ENCODE measurements around the gene ZSCAN22.

The ZSCAN22 gene

GRCh38 chr19:58352760-58353671 is 26.2 kb downstream of the ZSCAN22 start, which contains the start of gene A1BG:
Gene A1BG (minus strand): TSS chr19:58353492. CDS start chr19:58353437, 55 bp downstream.
- no peak within 1 kb of the TSS for H3K27ac ChIP-seq (ENCODE audit: poor library complexity, severe bottlenecking)
- no peak for TF ChIP-seq CTCF (IDR thresholded peaks at IDR 0.05; ENCODE audit: poor library complexity, severe bottlenecking)
- no peak for ATAC-seq (ENCODE audit: low read depth)
- no peaks in the 10 kb centered on the region for H3K9me3 ChIP-seq (ENCODE audit: severe bottlenecking)
- H3K4me1 ChIP-seq (ENCODE audit: insufficient read depth, poor library complexity, severe bottlenecking): peaks cover 5% of the 10 kb centered on the region
- H3K4me3 ChIP-seq (ENCODE audit: severe bottlenecking): no peak within 1 kb of the TSS
- no peak for DNase-seq (ENCODE audit: low spot score)
- H3K36me3 ChIP-seq (ENCODE audit: low read depth): no peaks in the 10 kb centered on the region
- no peaks in the 10 kb centered on the region for H3K27me3 ChIP-seq (ENCODE audit: insufficient read depth, poor library complexity, severe bottlenecking)

GRCh38 chr19:58353717-58354477 is 27.1 kb downstream of the ZSCAN22 start:
- Histone ChIP-seq H3K27me3 (ENCODE audit: insufficient read depth, poor library complexity, severe bottlenecking) (no peaks in the 10 kb centered on the region), H3K4me1 (ENCODE audit: insufficient read depth, poor library complexity, severe bottlenecking) (no peaks in the 10 kb centered on the region), H3K36me3 (ENCODE audit: low read depth) (no peaks in the 10 kb centered on the region), H3K9me3 (ENCODE audit: severe bottlenecking) (no peaks in the 10 kb centered on the region), H3K4me3 (ENCODE audit: severe bottlenecking) (no peak overlapping the region), H3K27ac (ENCODE audit: poor library complexity, severe bottlenecking) (no peak overlapping the region)
- ATAC-seq (ENCODE audit: low read depth) (no peak), DNase-seq (ENCODE audit: low spot score) (no peak)
- no peak for TF ChIP-seq CTCF (IDR thresholded peaks at IDR 0.05; ENCODE audit: poor library complexity, severe bottlenecking)

- Histone ChIP-seq H3K4me3 (ENCODE audit: severe bottlenecking) (no peak overlapping the region), H3K27ac (ENCODE audit: poor library complexity, severe bottlenecking) (no peak overlapping the region), H3K27me3 (ENCODE audit: insufficient read depth, poor library complexity, severe bottlenecking) (no peaks in the 10 kb centered on the region), H3K36me3 (ENCODE audit: low read depth) (no peaks in the 10 kb centered on the region), H3K4me1 (ENCODE audit: insufficient read depth, poor library complexity, severe bottlenecking) (no peaks in the 10 kb centered on the region), H3K9me3 (ENCODE audit: severe bottlenecking) (no peaks in the 10 kb centered on the region)
- TF ChIP-seq CTCF (IDR thresholded peaks at IDR 0.05; ENCODE audit: poor library complexity, severe bottlenecking): no peak
- DNase-seq (ENCODE audit: low spot score): no peak
- 0 out of 3 replicates have a peak, but pooled peaks have one; percentile 7 for ATAC-seq (ENCODE audit: low read depth)
Observed at GRCh38 chr19:58354478-58355030, 27.8 kb downstream of the ZSCAN22 start.

GRCh38 chr19:58355215-58355796 is 28.5 kb downstream of the ZSCAN22 start:
- no peak for TF ChIP-seq CTCF (IDR thresholded peaks at IDR 0.05; ENCODE audit: poor library complexity, severe bottlenecking)
- Histone ChIP-seq H3K36me3 (ENCODE audit: low read depth) (no peaks in the 10 kb centered on the region), H3K4me3 (ENCODE audit: severe bottlenecking) (no peak overlapping the region), H3K27ac (ENCODE audit: poor library complexity, severe bottlenecking) (no peak overlapping the region), H3K27me3 (ENCODE audit: insufficient read depth, poor library complexity, severe bottlenecking) (no peaks in the 10 kb centered on the region), H3K4me1 (ENCODE audit: insufficient read depth, poor library complexity, severe bottlenecking) (no peaks in the 10 kb centered on the region), H3K9me3 (ENCODE audit: severe bottlenecking) (no peaks in the 10 kb centered on the region)
- ATAC-seq (ENCODE audit: low read depth): no peak
- DNase-seq (ENCODE audit: low spot score): no peak
